Large intestine (tissue), 3 donors: ENCODE data around the gene GPC5. TPM values are rescaled to one million over a fixed set of nuclear protein-coding genes. Genes with fewer than 3 reads are reported as not detected.

ENCODE experiments used
- DNase-seq, 2 donors: peaks; one replicate each; pipeline versions ENCODE4 v3.0.0 to v3.0.0-alpha.2; 2013
- H3K27ac ChIP-seq: one replicate; pipeline ENCODE4 v1.5.1; 2013; ENCODE audit warnings: low read length
- H3K27me3 ChIP-seq: 2 replicates; pipeline ENCODE4 v1.6.1; 2013; ENCODE audit warnings: low read length; ENCODE audit not compliant: control insufficient read depth, insufficient read depth
- H3K36me3 ChIP-seq: 2 replicates; pipeline ENCODE4 v1.6.1; 2013; ENCODE audit warnings: low read length; ENCODE audit not compliant: control insufficient read depth, insufficient read depth
- H3K4me1 ChIP-seq: one replicate; pipeline ENCODE4 v1.6.1; 2013; ENCODE audit warnings: low read length; ENCODE audit not compliant: control insufficient read depth, insufficient read depth
- H3K4me3 ChIP-seq: one replicate; pipeline ENCODE4 v1.5.1; 2013; ENCODE audit warnings: low read length
- H3K9me3 ChIP-seq: one replicate; pipeline ENCODE4 v1.6.1; 2013; ENCODE audit warnings: mild to moderate bottlenecking, low read depth, low read length, moderate library complexity; ENCODE audit not compliant: control insufficient read depth
- WGBS: methylation state at CpG from one replicate; pipeline ENCODE4 v1.1.5; 2013; ENCODE audit warnings: low lambda C conversion rate; ENCODE audit not compliant: insufficient coverage; 5-methylcytosine and 5-hydroxymethylcytosine counted together
- polyA plus RNA-seq: library from polyadenylated mRNA; unstranded; fragments of 120-200 nt; gene quantifications from one replicate; pipeline ENCODE4 v1.2.1, GENCODE V29; 2013

The GPC5 gene
- polyA plus RNA-seq, 1 donor, result 0.42 TPM

DNA sequence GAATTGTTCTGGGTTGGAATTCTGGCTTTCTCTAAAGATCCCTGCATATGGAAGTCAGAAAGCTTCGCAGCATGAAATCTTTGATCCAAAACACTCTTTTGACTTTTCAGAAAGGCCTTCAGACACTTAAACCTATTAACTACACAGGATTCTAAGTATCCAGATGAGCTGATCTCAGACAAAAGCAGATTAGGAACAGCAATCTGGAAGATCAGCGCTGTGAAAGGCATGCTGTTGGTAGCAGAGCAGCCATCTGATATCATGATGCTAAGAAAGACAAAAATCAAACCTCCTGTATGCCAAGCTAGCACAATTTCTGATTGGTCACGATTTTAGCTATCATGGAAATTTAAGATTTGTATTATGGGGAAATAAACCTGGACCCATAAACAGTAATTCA is 589.9 kb downstream of the GPC5 start:
- H3K36me3 ChIP-seq, result no peaks in the 10 kb centered on the region
- H3K4me1 ChIP-seq, result no peaks in the 10 kb centered on the region
- 100% methylated on average over 1 of the region's 3 CpGs for WGBS
- no peaks in the 10 kb centered on the region for H3K9me3 ChIP-seq
- H3K4me3 ChIP-seq, result no peak overlapping the region
- DNase-seq, result no peak
- no peak overlapping the region for H3K27ac ChIP-seq
- no peaks in the 10 kb centered on the region for H3K27me3 ChIP-seq

DNA sequence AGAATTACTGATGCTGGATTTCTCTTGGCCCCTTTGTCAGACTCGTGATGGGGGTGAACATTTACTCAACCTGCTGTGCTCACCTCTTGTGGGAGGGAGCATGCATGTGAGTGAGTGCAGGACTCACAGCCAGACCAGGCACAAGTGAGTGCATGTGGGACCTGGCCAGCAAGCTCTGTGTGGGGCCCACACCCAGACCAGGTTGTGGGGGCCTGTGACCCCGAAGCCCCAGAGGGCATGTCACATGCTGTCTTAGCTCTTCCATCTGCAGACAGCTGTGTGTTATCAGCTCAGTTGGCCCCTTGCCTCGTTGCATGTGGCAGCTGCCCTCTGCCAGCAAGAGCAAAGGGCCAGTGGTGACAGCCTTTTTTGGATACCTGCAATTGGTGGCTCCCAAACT is 614.4 kb downstream of the GPC5 start:
- Histone ChIP-seq H3K9me3 (peaks cover 9% of the 10 kb centered on the region), H3K27me3 (peaks cover 4% of the 10 kb centered on the region), H3K36me3 (no peaks in the 10 kb centered on the region), H3K4me3 (no peak overlapping the region), H3K27ac (no peak overlapping the region), H3K4me1 (peaks cover 6% of the 10 kb centered on the region)
- no peak for DNase-seq
- WGBS, result no CpG with 5 or more reads among the region's 3 CpGs

DNA sequence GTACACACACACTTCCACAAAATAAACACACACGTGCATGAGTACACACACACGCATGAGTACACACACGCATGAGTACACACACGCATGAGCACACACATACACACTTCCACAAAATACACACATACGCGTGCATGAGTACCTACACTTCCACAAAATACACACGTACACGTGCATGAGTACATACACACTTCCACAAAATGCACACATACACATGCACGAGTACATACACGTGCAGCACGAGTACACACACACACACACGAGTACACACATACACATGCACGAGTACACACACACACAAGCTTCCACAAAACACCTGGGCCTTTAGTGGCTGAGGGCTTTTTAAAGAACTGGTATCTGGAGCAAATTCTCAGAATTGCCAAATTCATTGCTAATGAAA is 619.3 kb downstream of the GPC5 start:
- DNase-seq, result no peak

DNA sequence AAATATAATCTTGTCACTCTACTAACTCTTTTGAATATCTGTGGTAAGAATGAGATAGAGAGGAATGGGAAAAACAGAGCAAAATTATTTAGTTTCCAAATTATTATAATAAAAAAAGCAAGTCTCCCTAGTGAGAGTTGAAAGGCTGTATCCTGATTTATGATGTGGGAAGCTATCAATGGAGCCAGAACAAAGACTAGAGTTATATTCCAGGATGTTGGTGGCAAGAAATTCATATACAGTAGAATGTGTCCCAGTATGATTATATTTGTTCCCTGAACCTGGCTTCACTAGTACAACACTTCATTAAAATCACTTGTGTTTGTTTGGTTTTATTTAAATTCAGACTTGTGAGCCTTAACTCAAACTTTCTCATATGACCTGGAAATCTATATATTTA is 630.3 kb downstream of the GPC5 start:
- no peak for DNase-seq
- Histone ChIP-seq H3K4me3 (no peak overlapping the region), H3K27me3 (no peaks in the 10 kb centered on the region), H3K9me3 (no peaks in the 10 kb centered on the region), H3K36me3 (no peaks in the 10 kb centered on the region), H3K4me1 (no peaks in the 10 kb centered on the region), H3K27ac (no peak overlapping the region)

More for the DNA sequence above, 619.3 kb downstream of the GPC5 start:
- H3K36me3 ChIP-seq, result no peaks in the 10 kb centered on the region
- H3K27ac ChIP-seq, result no peak overlapping the region
- H3K27me3 ChIP-seq, result peaks cover 4% of the 10 kb centered on the region
- no peaks in the 10 kb centered on the region for H3K4me1 ChIP-seq
- H3K4me3 ChIP-seq, result no peak overlapping the region
- peaks cover 8% of the 10 kb centered on the region for H3K9me3 ChIP-seq
- WGBS, result no CpG with 5 or more reads among the region's 13 CpGs

DNA sequence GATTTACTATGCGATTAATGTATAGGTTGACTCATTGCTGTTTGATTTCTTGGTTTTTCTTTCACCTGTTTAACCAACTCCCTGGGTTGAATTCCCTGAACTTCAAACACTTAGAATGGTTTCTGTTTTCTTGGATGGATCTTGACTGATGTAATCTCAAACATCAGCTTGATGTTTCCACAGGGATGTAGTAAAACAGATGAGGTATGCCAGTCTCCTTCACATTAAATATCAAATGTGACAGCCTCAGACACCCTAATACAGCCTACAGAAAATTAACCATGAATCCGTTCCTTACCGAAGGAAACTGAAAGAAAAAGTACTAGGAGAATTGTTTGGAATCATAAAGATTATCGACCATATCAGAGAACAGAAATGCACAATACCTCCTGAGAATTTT is 631.2 kb downstream of the GPC5 start:
- no peaks in the 10 kb centered on the region for H3K4me1 ChIP-seq
- no peak overlapping the region for H3K4me3 ChIP-seq
- no peaks in the 10 kb centered on the region for H3K27me3 ChIP-seq
- DNase-seq, result no peak
- H3K9me3 ChIP-seq, result no peaks in the 10 kb centered on the region
- no peak overlapping the region for H3K27ac ChIP-seq
- 73% methylated on average over 3 of the region's 4 CpGs for WGBS
- no peaks in the 10 kb centered on the region for H3K36me3 ChIP-seq

DNA sequence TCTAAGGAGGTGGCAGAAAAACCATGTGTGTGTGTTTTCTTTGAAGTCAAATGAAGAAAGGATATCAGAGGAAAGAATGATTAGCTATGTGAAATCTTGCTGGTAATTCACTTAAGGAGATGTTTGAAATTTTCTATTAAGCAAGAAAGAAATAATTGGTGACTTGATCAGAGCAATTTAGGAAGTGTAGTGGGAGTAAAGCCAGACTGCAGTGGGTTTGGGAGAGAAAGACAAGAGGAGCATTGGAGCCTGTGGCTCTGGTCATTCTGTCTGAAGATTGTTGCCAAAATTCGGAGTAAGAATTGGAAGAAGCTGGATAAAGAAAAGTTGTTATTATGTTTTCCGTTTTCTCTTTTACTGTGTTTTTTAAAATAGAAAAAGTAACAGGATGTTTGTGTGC is 640.5 kb downstream of the GPC5 start:
- Histone ChIP-seq H3K4me1 (no peaks in the 10 kb centered on the region), H3K27ac (no peak overlapping the region), H3K4me3 (no peak overlapping the region), H3K9me3 (no peaks in the 10 kb centered on the region), H3K27me3 (no peaks in the 10 kb centered on the region), H3K36me3 (no peaks in the 10 kb centered on the region)
- no peak for DNase-seq
- WGBS, result 100% methylated on average over 1 of the region's 2 CpGs

DNA sequence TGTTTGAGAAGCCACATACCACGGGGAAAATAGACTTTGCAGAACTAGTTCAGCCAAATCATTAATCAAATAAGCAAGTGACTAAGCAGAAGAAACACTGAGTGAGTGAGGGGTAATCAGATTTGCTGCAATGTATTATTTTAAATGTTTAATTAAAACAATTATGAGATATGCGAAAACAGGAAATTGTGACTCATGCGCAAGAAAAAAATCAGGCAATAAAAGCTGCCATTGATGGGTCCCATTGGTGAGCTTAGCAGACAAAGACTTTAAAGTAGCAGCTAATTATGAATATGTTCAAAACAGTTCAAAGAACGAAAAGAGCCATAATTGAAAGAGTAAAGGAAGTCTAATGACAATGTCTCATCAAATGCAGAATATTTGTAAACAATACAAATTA is 644.1 kb downstream of the GPC5 start:
- H3K27ac ChIP-seq, result no peak overlapping the region
- no peaks in the 10 kb centered on the region for H3K27me3 ChIP-seq
- no peak overlapping the region for H3K4me3 ChIP-seq
- H3K36me3 ChIP-seq, result no peaks in the 10 kb centered on the region
- H3K4me1 ChIP-seq, result no peaks in the 10 kb centered on the region
- no peak for DNase-seq
- H3K9me3 ChIP-seq, result no peaks in the 10 kb centered on the region
- WGBS, result 71% methylated on average over 3 of the region's 4 CpGs

DNA sequence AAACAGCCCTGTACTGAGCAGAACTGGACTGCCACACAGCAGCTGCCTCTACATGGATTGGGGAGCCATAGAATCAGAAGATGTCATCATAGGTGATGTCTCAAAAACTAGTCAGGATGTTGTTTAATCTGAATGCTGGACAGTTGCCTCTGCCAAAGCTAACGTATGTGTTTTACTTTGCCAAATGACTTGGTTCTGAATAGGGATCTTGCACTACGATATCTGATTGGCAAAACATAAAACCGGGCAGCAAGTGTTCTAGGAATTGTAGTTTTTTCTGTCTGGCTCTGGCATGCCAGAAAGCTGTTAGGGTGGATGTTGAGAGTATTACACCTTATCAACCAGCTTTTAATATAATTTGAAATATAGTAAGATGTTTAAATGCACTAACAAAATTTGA is 645.9 kb downstream of the GPC5 start:
- no peaks in the 10 kb centered on the region for H3K27me3 ChIP-seq
- H3K27ac ChIP-seq, result no peak overlapping the region
- no CpG with 5 or more reads among the region's 3 CpGs for WGBS
- H3K4me3 ChIP-seq, result no peak overlapping the region
- no peaks in the 10 kb centered on the region for H3K9me3 ChIP-seq
- H3K4me1 ChIP-seq, result no peaks in the 10 kb centered on the region
- H3K36me3 ChIP-seq, result no peaks in the 10 kb centered on the region
- no peak for DNase-seq

DNA sequence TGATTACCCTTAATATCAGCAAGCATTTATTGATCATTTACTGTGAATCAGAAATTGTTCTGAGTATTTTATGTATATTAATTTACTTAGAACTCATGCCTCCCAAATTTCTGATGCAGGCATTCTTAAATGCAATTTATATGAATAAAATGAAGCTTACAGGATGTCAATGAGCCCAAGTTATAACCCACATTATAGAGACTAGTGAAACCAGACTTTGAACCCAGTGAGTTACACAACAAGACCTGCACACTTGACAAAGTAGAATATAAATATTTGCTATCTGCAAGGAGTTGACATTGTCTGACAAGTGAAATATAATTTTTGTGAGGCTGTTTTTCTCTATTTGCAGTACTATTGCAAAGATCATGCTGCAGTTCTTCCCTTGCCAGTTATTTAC is 656.0 kb downstream of the GPC5 start:
- DNase-seq, result peak; percentile 62 to 81
- H3K27ac ChIP-seq, result peak overlapping the region; percentile 15

DNA sequence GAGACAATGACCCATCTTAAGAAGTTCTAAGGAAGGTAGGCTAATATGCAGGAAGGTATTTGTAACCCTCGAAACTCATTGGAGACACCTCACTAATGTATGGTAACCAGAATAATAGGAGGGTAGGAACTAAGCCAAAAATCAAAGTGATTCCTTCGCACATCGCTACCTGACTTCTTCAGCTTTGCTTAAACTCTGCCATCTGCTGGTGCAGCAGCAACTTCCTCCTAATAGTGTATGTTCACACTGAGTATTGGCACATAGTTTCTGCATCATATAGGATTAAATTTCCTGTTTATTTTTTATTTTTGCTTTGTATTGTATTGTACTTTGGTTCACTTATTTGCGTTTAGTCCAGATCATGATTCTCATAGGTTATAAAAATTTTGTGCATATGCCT is 676.2 kb downstream of the GPC5 start:
- Histone ChIP-seq H3K9me3 (no peaks in the 10 kb centered on the region), H3K4me3 (no peak overlapping the region), H3K4me1 (no peaks in the 10 kb centered on the region), H3K27me3 (no peaks in the 10 kb centered on the region), H3K27ac (no peak overlapping the region), H3K36me3 (no peaks in the 10 kb centered on the region)
- peak in 1 of 2 donors; percentile 3 for DNase-seq
- WGBS, result no CpG with 5 or more reads among the region's 4 CpGs

More for the DNA sequence above, 656.0 kb downstream of the GPC5 start:
- no peaks in the 10 kb centered on the region for H3K9me3 ChIP-seq
- no peaks in the 10 kb centered on the region for H3K4me1 ChIP-seq
- no peaks in the 10 kb centered on the region for H3K36me3 ChIP-seq
- no peak overlapping the region for H3K4me3 ChIP-seq
- H3K27me3 ChIP-seq, result no peaks in the 10 kb centered on the region

DNA sequence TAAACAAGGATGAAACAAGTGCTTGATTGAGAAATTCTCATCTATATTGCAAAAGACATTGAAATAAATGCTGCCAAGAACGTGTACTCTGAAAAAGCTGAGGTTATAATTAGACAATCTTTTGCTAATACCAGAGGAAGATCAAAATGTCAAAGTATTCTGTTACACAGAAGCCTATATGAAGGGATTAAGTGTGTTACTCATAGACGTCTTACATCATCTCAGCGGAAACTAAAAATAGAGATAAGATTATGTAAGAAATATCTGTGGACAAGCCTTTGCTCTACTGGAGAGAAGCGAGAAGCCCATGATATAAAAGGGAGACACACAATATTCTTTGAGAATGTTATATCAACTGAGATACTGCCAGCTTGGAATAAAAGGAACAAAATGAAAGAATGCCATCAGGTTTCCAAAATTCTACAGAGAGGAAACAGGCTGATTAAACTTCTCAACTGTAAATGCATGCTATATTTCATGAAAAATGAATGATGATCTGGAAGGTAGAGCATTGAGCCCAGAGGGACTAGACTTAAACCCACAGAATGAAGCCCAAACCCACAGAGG is 699.0 kb downstream of the GPC5 start:
- H3K9me3 ChIP-seq, result no peaks in the 10 kb centered on the region
- H3K36me3 ChIP-seq, result no peaks in the 10 kb centered on the region
- H3K4me3 ChIP-seq, result no peak overlapping the region
- no peaks in the 10 kb centered on the region for H3K27me3 ChIP-seq
- no peaks in the 10 kb centered on the region for H3K4me1 ChIP-seq
- WGBS, result 82% methylated on average over 4 of the region's 4 CpGs
- H3K27ac ChIP-seq, result no peak overlapping the region
- DNase-seq, result no peak
